Hematopoietic multipotent progenitor cell treated with erythropoietin and hydrocortisone succinate and interleukin-3 and kit ligand, for 17 days (in vitro differentiated cells): Measurements from ENCODE around the gene SBNO2.

ENCODE experiments used
- DNase-seq: peaks from one replicate; pipeline ENCODE4 v3.0.0-alpha.2; 2015; ENCODE audit warnings: low spot score

Gene SBNO2

GRCh38 chr19:1087813-1088415 is 86.2 kb downstream of the SBNO2 start:
- DNase-seq = no peak

- DNase-seq = no peak
These were observed 87.5 kb downstream of the SBNO2 start for GRCh38 chr19:1086613-1087012.

GRCh38 chr19:1085676-1086442 is 88.2 kb downstream of the SBNO2 start:
- no peak for DNase-seq

DNA sequence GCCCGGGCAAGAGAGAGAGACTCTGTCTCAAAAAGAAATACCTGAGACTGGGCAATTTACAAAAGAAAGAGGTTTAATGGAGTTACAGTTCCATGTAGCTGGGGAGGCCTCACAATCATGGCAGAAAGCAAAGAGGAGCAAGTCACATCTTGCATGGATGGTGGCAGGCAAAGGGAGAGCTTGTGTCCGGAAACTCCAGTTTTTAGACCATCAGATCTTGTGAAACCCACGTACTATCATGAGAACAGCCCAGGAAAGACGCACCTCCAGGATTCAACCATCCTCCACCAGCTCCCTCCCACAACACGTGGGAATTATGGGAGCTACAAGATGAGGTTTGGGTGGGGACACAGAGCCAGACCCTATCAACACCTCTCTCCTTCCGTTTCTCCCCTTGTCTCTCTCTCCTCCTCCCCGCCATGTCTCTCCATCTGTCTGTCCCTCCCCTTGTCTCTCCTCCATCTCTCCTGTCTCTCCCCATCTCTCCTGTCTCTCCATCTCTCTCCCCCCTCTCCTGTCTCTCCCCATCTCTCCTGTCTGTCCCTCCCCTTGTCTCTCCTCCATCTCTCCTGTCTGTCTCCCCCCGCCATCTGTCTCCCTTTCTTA is 88.9 kb downstream of the SBNO2 start:
- DNase-seq = no peak

DNA sequence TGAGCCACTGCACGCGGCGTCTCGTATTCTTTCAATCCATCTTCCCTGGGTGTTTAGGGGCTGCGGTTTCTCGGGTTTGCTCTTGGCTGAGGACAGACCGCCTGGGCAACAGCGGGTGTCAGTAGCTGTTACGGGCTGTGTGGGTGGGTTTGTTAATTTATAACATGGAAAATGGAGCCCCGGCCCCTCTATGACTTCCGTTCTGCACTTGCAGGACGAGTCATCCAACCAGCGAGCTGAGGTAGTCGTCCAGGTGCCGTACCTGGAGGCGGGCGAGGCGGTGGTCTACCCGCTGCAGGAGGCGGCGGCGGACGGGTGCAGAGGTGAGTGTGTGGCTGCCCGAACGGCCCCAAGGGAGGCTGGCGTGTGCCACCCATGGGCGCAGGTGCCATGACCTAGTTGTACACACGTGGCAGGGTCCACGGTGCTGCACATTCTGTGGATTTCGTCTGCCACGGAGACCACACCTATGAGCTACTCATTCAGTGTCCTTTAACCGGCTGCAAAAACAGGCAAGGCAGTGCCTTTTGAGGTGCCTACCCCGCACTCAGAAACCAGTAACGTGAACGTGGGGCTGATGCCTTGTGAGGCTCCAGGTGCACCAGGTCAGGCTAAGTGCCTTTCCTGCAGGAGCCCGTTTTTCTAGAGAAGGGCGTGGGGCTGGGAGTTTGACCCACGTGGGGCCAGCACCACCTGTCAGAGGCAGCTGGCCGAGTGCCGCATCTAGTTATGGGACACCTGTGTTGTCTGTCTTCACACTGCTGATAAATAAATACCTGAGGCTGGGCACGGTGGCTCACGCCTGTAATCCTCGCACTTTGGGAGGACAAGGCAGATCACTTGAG is 89.8 kb downstream of the SBNO2 start:
- DNase-seq = no peak

- DNase-seq = no peak
These were observed 90.9 kb downstream of the SBNO2 start for GRCh38 chr19:1082928-1083816.

- peak; percentile 61 for DNase-seq
These were observed 91.7 kb downstream of the SBNO2 start for GRCh38 chr19:1082165-1082927.

- DNase-seq = no peak
These were observed 92.5 kb downstream of the SBNO2 start for GRCh38 chr19:1081301-1082164.

GRCh38 chr19:1080360-1081161 is 93.5 kb downstream of the SBNO2 start:
- no peak for DNase-seq

- DNase-seq = no peak
These were observed 94.4 kb downstream of the SBNO2 start for GRCh38 chr19:1079566-1080111.

- DNase-seq = no peak
These were observed 97.1 kb downstream of the SBNO2 start for GRCh38 chr19:1076951-1077350.

GRCh38 chr19:1076046-1076386 is 98.1 kb downstream of the SBNO2 start:
- DNase-seq = no peak

DNA sequence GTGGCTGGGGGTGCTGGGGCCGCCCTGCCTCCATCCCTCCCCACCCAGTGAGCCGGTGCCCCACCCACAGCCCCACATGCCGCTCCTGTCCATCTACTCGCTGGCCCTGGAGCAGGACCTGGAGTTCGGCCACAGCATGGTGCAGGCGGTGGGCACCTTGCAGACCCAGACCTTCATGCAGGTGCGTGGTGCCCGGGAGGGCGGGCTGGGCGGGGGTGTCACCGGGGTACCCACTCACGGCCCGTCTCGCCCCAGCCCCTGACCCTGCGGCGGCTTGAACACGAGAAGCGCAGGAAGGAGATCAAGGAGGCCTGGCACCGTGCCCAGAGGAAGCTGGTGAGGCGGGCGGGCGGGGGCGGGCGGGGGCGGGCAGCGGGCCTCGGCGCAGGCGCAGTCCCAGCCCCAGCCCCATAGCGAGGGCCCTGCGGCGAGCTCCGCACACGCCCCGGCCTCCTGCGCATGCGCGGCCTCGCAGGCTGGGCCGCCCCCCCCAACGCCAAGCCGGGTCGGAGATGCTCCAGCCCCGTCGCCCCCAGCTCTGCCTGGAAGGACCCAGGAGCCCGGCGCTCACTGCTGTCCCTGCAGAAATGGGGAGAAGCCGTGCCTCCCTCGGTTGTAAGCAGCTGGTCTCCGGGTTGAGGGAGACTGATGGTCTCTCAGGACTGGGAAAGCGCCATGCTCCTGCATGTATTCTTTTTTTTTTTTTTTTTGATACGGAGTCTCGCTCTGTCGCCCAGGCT is 99.4 kb downstream of the SBNO2 start:
- peak; percentile 85 for DNase-seq

GRCh38 chr19:1073956-1074517 is 100.0 kb downstream of the SBNO2 start:
- no peak for DNase-seq

DNA sequence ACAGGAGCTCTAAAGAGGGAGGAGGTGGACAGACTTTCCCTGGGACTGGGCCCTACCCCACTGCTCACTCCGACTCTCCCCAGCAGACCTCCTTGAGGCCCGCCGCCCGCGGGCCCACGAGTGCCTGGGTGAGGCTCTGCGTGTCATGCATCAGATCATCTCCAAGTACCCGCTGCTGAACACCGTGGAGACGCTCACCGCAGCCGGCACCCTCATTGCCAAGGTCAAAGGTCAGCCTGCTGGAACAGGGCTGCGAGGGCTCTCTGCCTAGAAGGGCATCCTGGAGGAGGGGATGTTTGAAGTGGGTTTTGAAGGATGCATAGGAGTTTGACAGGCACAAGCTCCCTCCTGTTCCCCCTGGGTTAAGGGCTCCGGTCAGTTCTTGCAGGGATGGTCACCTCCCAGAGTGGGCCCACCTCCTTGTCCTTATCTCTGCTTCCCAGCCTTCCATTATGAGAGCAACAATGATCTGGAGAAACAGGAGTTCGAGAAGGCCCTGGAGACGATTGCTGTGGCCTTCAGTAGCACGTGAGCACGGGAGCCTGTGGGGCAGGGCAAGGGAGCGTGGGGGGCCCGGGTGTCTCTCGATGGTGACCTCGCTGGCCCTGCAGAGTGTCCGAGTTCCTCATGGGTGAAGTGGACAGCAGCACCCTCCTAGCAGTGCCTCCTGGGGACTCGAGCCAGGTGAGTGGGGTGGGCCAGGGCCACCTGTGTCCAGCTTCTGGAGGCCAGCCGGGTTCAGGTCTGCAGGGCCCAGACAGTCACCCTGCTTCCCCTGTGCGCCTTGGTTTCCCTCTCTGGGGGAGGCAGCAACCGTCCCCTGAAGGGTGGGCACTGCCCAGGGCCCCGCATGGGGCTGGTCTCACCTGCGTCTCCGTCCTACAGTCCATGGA is 100.8 kb downstream of the SBNO2 start:
- DNase-seq = no peak

DNA sequence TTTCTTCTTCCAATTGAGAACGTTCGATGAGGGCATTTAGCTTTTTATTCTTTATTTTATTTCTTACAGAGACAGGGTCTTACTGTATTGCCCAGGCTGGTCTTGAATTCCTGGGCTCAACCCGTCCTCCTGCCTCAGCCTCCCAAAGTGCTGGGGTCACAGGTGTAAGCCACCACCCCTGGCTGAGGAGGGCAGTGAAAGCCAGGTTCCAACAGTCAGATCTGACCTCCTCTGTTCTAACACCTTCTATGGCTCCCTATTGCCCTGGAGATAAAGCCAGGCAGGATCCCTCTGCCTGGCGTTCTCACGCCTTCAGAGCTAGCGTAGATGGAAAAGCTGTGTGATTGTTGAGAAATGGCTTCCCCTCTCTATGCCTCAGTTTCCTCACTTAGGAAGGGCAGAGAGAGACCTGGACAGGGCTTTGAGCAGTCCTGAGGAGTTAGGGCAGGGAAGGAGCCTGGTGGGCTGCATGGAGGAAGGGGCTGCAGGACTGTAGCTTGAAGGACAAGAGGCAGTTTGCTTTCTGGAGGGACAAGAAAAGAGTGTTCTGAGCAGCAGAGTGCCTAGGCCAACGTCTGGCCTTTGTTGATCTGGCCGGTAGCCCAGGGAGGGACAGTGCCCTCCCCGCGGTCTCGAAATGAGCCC is 101.6 kb downstream of the SBNO2 start:
- DNase-seq = no peak
